WTC11 (cell line): ENCODE results near the gene PSG7. TPM values are rescaled to one million over a fixed set of nuclear protein-coding genes. Genes with fewer than 3 reads are reported as not detected.
"Not testable (repeated sequence)": the region's sequence is repeated elsewhere in the genome, so short reads cannot be mapped to it uniquely, and the experiment has no call there.

ENCODE experiments used
- ATAC-seq: fragments of 200-7000 bp; cut with Tn5 transposase; 2 replicates; pipeline ENCODE4 v1.10.0; 2021; ENCODE audit warnings: mild to moderate bottlenecking, moderate library complexity
- CTCF ChIA-PET: fragments of 300-600 bp; sonication (Branson Sonifier 250); formaldehyde crosslinking; loops from one replicate; lab custom pipeline; 2021; ENCODE audit warnings: antibody characterized with exemption; lab: Charles Lee
- POLR2A ChIA-PET: fragments of 350-600 bp; sonication (Branson Sonifier 250); formaldehyde crosslinking; loops from one replicate; lab custom pipeline; 2021; ENCODE audit warnings: antibody characterized with exemption; lab: Charles Lee
- DNase-seq: peaks from one replicate; pipeline ENCODE4 v3.0.0; 2021; ENCODE audit warnings: low spot score
- H3K27ac Mint-ChIP-seq: 2 replicates; pipeline ENCODE4 v1.8.0; 2021; ENCODE audit warnings: mixed read lengths
- H3K27me3 Mint-ChIP-seq: 2 replicates; pipeline ENCODE4 v1.8.0; 2021; ENCODE audit warnings: low read depth, mild to moderate bottlenecking, moderate library complexity, mixed read lengths
- H3K36me3 Mint-ChIP-seq: 2 replicates; pipeline ENCODE4 v1.8.0; 2021; ENCODE audit warnings: mixed read lengths
- H3K4me1 Mint-ChIP-seq: 2 replicates; pipeline ENCODE4 v1.8.0; 2022; ENCODE audit warnings: mixed read lengths
- H3K4me3 Mint-ChIP-seq: 2 replicates; pipeline ENCODE4 v1.8.0; 2021; ENCODE audit warnings: mild to moderate bottlenecking, moderate library complexity, mixed read lengths
- H3K9me3 Mint-ChIP-seq: 2 replicates; pipeline ENCODE4 v1.8.0; 2021; ENCODE audit warnings: mixed read lengths
- CREM ChIP-seq: sonication (generic); formaldehyde crosslinking; IDR thresholded peaks from 2 replicates; pipeline ENCODE4 v1.8.1; 2022; ENCODE audit warnings: mild to moderate bottlenecking, missing genetic modification reagents, moderate library complexity
- NR2C2 ChIP-seq: sonication (generic); formaldehyde crosslinking; IDR thresholded peaks from 2 replicates; pipeline ENCODE4 v1.8.0; 2022; ENCODE audit warnings: mild to moderate bottlenecking, missing genetic modification reagents
- PRRX2 ChIP-seq: fragments of 250-450 bp; sonication (Bioruptor Pico); IDR thresholded peaks from 2 replicates; pipeline ENCODE4 v1.8.0; 2021; ENCODE audit warnings: mild to moderate bottlenecking
- RORB ChIP-seq: fragments of 250-450 bp; sonication (Bioruptor Pico); IDR thresholded peaks from 2 replicates; pipeline ENCODE4 v1.9.0; 2021; ENCODE audit warnings: mild to moderate bottlenecking
- ZNF121 ChIP-seq: sonication (generic); formaldehyde crosslinking; IDR thresholded peaks from 2 replicates; pipeline ENCODE4 v1.8.0; 2023; ENCODE audit warnings: missing genetic modification reagents
- ZNF219 ChIP-seq: sonication (generic); formaldehyde crosslinking; IDR thresholded peaks from 2 replicates; pipeline ENCODE4 v1.8.0; 2023; ENCODE audit warnings: missing genetic modification reagents, mild to moderate bottlenecking, borderline replicate concordance
- ZNF317 ChIP-seq: sonication (generic); formaldehyde crosslinking; IDR thresholded peaks from 2 replicates; pipeline ENCODE4 v1.8.1; 2023; ENCODE audit warnings: low read depth, mild to moderate bottlenecking, moderate library complexity, missing genetic modification reagents, borderline replicate concordance
- total RNA-seq: library from RNA; stranded (reverse); gene quantifications from 3 replicates; pipeline ENCODE4 v1.2.3, GENCODE V29; 2021
- TF ChIP-seq, protein P1 (sequence below): sonication (generic); formaldehyde crosslinking; IDR thresholded peaks from 2 replicates; pipeline ENCODE4 v1.8.1; 2022; ENCODE audit warnings: missing genetic modification reagents, borderline replicate concordance
- TF ChIP-seq, protein P2 (sequence below): sonication (generic); formaldehyde crosslinking; IDR thresholded peaks from 2 replicates; pipeline ENCODE4 v1.8.1; 2022; ENCODE audit warnings: low read depth, missing genetic modification reagents, borderline replicate concordance
- TF ChIP-seq, protein P3 (sequence below): sonication (generic); formaldehyde crosslinking; IDR thresholded peaks from 2 replicates; pipeline ENCODE4 v1.8.0; 2022; ENCODE audit warnings: mild to moderate bottlenecking, missing genetic modification reagents
- TF ChIP-seq, protein P4 (sequence below): sonication (generic); formaldehyde crosslinking; conservative IDR thresholded peaks from 2 replicates; pipeline ENCODE4 v1.8.1; 2022; ENCODE audit warnings: mild to moderate bottlenecking, missing genetic modification reagents
- TF ChIP-seq, protein P5 (sequence below): sonication (generic); formaldehyde crosslinking; IDR thresholded peaks from 2 replicates; pipeline ENCODE4 v1.8.0; 2022; ENCODE audit warnings: mild to moderate bottlenecking, missing genetic modification reagents
- TF ChIP-seq, protein P6 (sequence below): fragments of 250-450 bp; sonication (Bioruptor Pico); IDR thresholded peaks from 2 replicates; pipeline ENCODE4 v1.9.0; 2021; ENCODE audit warnings: mild to moderate bottlenecking

Gene PSG7
- total RNA-seq, 1 experiment from 2014 or later = not detected

DNA sequence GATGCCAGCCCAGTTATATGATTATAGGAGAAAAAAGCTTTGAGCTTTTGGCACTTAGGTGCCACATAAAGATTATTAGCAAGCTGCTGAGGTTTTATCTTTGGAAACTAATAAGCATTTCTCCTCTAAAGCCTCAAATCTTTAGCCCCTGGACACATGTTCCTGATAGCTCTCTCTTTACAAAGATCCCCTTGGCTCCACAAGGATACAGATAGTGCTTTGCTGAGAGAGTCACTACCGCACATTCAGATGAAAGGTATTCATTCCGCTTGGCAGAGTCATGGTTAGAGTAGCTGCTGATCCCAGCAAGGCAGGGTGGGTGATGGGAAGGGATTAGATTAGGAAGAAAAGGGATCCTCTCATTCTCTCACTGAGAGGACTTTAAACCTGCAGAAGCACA, 28.2 kb upstream of the PSG7 start:
- no peak overlapping the region for H3K27ac Mint-ChIP-seq
- ATAC-seq (no peak), DNase-seq (no peak)
- H3K27me3 Mint-ChIP-seq = peaks cover 10% of the 10 kb centered on the region
- H3K4me3 Mint-ChIP-seq = no peak overlapping the region
- TF ChIP-seq ZNF219 = no peak
- TF ChIP-seq, protein P1, sequence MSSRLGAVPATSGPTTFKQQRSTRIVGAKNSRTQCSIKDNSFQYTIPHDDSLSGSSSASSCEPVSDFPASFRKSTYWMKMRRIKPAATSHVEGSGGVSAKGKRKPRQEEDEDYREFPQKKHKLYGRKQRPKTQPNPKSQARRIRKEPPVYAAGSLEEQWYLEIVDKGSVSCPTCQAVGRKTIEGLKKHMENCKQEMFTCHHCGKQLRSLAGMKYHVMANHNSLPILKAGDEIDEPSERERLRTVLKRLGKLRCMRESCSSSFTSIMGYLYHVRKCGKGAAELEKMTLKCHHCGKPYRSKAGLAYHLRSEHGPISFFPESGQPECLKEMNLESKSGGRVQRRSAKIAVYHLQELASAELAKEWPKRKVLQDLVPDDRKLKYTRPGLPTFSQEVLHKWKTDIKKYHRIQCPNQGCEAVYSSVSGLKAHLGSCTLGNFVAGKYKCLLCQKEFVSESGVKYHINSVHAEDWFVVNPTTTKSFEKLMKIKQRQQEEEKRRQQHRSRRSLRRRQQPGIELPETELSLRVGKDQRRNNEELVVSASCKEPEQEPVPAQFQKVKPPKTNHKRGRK (CRISPR knock-in tag) = no peak
- TF ChIP-seq, protein P2, sequence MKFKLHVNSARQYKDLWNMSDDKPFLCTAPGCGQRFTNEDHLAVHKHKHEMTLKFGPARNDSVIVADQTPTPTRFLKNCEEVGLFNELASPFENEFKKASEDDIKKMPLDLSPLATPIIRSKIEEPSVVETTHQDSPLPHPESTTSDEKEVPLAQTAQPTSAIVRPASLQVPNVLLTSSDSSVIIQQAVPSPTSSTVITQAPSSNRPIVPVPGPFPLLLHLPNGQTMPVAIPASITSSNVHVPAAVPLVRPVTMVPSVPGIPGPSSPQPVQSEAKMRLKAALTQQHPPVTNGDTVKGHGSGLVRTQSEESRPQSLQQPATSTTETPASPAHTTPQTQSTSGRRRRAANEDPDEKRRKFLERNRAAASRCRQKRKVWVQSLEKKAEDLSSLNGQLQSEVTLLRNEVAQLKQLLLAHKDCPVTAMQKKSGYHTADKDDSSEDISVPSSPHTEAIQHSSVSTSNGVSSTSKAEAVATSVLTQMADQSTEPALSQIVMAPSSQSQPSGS (CRISPR knock-in tag) = no peak
- TF ChIP-seq, protein P3, sequence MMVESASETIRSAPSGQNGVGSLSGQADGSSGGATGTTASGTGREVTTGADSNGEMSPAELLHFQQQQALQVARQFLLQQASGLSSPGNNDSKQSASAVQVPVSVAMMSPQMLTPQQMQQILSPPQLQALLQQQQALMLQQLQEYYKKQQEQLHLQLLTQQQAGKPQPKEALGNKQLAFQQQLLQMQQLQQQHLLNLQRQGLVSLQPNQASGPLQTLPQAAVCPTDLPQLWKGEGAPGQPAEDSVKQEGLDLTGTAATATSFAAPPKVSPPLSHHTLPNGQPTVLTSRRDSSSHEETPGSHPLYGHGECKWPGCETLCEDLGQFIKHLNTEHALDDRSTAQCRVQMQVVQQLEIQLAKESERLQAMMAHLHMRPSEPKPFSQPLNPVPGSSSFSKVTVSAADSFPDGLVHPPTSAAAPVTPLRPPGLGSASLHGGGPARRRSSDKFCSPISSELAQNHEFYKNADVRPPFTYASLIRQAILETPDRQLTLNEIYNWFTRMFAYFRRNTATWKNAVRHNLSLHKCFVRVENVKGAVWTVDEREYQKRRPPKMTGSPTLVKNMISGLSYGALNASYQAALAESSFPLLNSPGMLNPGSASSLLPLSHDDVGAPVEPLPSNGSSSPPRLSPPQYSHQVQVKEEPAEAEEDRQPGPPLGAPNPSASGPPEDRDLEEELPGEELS (CRISPR knock-in tag) = no peak
- no peak for TF ChIP-seq ZNF317 (CRISPR knock-in tag)
- no peak for TF ChIP-seq ZNF121 (CRISPR knock-in tag)
- TF ChIP-seq, protein P4, sequence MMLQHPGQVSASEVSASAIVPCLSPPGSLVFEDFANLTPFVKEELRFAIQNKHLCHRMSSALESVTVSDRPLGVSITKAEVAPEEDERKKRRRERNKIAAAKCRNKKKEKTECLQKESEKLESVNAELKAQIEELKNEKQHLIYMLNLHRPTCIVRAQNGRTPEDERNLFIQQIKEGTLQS (CRISPR knock-in tag) = no peak
- TF ChIP-seq, protein P5, sequence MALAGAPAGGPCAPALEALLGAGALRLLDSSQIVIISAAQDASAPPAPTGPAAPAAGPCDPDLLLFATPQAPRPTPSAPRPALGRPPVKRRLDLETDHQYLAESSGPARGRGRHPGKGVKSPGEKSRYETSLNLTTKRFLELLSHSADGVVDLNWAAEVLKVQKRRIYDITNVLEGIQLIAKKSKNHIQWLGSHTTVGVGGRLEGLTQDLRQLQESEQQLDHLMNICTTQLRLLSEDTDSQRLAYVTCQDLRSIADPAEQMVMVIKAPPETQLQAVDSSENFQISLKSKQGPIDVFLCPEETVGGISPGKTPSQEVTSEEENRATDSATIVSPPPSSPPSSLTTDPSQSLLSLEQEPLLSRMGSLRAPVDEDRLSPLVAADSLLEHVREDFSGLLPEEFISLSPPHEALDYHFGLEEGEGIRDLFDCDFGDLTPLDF (CRISPR knock-in tag) = no peak
- TF ChIP-seq CREM = no peak
- TF ChIP-seq, protein P6, sequence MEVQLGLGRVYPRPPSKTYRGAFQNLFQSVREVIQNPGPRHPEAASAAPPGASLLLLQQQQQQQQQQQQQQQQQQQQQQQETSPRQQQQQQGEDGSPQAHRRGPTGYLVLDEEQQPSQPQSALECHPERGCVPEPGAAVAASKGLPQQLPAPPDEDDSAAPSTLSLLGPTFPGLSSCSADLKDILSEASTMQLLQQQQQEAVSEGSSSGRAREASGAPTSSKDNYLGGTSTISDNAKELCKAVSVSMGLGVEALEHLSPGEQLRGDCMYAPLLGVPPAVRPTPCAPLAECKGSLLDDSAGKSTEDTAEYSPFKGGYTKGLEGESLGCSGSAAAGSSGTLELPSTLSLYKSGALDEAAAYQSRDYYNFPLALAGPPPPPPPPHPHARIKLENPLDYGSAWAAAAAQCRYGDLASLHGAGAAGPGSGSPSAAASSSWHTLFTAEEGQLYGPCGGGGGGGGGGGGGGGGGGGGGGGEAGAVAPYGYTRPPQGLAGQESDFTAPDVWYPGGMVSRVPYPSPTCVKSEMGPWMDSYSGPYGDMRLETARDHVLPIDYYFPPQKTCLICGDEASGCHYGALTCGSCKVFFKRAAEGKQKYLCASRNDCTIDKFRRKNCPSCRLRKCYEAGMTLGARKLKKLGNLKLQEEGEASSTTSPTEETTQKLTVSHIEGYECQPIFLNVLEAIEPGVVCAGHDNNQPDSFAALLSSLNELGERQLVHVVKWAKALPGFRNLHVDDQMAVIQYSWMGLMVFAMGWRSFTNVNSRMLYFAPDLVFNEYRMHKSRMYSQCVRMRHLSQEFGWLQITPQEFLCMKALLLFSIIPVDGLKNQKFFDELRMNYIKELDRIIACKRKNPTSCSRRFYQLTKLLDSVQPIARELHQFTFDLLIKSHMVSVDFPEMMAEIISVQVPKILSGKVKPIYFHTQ (CRISPR knock-in tag) = no peak
- TF ChIP-seq, all 79 proteins: peak for 0
- ChIA-PET POLR2A (no interaction called here), CTCF (no interaction called here)
- H3K36me3 Mint-ChIP-seq = peaks cover 9% of the 10 kb centered on the region
- peaks cover 59% of the 10 kb centered on the region for H3K9me3 Mint-ChIP-seq
- H3K4me1 Mint-ChIP-seq = no peaks in the 10 kb centered on the region

DNA sequence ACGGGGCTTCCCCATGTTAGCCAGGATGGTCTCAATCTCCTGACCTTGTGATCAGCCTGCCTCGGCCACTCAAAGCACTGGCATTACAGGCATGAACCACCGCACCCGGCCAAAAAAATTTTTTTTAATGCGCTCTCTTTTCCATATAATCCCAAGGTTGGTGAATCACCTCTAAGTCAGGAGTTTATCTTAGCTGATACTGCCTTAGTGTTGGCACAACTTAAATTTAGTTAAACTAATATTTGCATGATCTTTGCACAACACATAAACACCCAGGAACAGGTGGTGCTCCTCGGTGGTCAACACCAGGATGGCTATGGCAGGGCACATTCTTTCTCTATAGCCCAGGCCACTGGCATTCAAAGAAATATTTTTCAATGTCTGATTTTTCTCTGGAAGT, 24.1 kb upstream of the PSG7 start:
- no peak overlapping the region for H3K27ac Mint-ChIP-seq
- peaks cover 6% of the 10 kb centered on the region for H3K27me3 Mint-ChIP-seq
- TF ChIP-seq PRRX2 (no peak), RORB (CRISPR knock-in tag) (no peak), CREM (no peak), NR2C2 (CRISPR knock-in tag) (no peak)
- H3K9me3 Mint-ChIP-seq = peaks cover 68% of the 10 kb centered on the region
- no peaks in the 10 kb centered on the region for H3K4me1 Mint-ChIP-seq
- no peak for ATAC-seq
- H3K36me3 Mint-ChIP-seq = peaks cover 14% of the 10 kb centered on the region
- DNase-seq = no peak
- CTCF ChIA-PET = no interaction called here
- no peak overlapping the region for H3K4me3 Mint-ChIP-seq
- POLR2A ChIA-PET = no interaction called here

DNA sequence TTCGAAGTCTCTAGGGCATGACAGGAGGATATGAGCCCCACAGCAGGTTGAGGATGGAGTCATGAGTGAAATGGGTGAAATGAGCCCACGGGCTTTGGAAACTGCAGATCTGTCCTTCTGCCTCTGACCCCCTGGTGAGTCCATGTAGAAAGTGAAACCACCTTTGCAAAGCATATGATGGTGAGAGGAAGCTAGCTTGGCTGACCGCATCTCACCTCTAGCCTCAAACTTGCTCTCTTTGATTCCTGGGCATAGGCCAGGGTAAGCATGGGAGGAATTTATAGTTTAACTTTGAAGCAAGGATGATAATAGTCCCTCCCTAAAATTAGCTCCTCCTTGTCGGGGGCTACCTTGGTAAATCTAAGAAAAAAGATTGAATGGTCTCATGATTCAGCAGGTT, 15.1 kb upstream of the PSG7 start:
- H3K4me1 Mint-ChIP-seq, H3K4me3 Mint-ChIP-seq, DNase-seq, H3K27ac Mint-ChIP-seq, H3K36me3 Mint-ChIP-seq, ATAC-seq, CTCF ChIA-PET, POLR2A ChIA-PET, H3K27me3 Mint-ChIP-seq: not testable (repeated sequence)
- peaks cover 12% of the 10 kb centered on the region for H3K9me3 Mint-ChIP-seq

DNA sequence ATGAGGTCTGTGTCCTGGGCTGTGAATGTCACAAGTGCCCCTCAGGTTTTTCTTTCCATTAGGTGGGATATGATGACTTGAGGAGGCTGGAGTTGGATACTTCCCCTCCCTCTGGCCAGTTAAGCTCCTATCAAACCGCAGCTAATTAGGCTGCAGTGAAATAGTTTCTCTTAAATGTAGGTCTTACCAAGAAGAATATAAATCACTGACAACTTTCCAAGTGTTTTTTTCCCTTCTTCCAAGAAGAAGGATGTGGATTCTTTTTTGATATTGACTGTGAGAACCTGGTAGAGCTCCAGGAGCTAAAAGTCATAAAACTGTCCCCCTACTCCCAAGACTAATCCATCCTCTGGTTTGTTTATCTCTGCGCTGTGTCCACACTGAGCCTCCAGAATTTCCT, 14.5 kb upstream of the PSG7 start:
- CTCF ChIA-PET, H3K4me1 Mint-ChIP-seq, POLR2A ChIA-PET, H3K4me3 Mint-ChIP-seq, H3K27ac Mint-ChIP-seq, DNase-seq, ATAC-seq, H3K36me3 Mint-ChIP-seq, H3K27me3 Mint-ChIP-seq: not testable (repeated sequence)
- H3K9me3 Mint-ChIP-seq = peaks cover 15% of the 10 kb centered on the region
